Stimulated activated naive CD8-positive, alpha-beta T cell treated with anti-CD3 and anti-CD28 coated beads, Interleukin-15, Interleukin-2, amounts not matched to agents 100 U/mL and 50 U/mL, for 24 hours (primary cell): Measurements from ENCODE around the gene TXLNG.

Experiments used
- ATAC-seq: fragments of 150-1000 bp; cut with Tn5 transposase; one replicate; pipeline ENCODE4 v1.10.0; 2021
- DNase-seq: peaks from one replicate; pipeline ENCODE4 v3.0.0; 2021

TXLNG gene

GRCh38 chrX:16839219-16839851 lies 53.1 kb downstream of the TXLNG start:
- DNase-seq: no peak
- no peak for ATAC-seq

GRCh38 chrX:16839852-16840460 lies 53.7 kb downstream of the TXLNG start:
- ATAC-seq: no peak
- no peak for DNase-seq

GRCh38 chrX:16842684-16843083 lies 56.4 kb downstream of the TXLNG start:
- DNase-seq: no peak
- no peak for ATAC-seq

- DNase-seq (no peak), ATAC-seq (no peak)
Measured at GRCh38 chrX:16843208-16843909, 57.1 kb downstream of the TXLNG start.

- ATAC-seq (no peak), DNase-seq (no peak)
Measured at GRCh38 chrX:16845686-16846085, 59.4 kb downstream of the TXLNG start.

- no peak for ATAC-seq
- DNase-seq: no peak
Measured at GRCh38 chrX:16848541-16848940, 62.3 kb downstream of the TXLNG start.

GRCh38 chrX:16851421-16851820 lies 65.2 kb downstream of the TXLNG start:
- DNase-seq (no peak), ATAC-seq (no peak)

GRCh38 chrX:16851827-16852226 lies 65.6 kb downstream of the TXLNG start:
- no peak for DNase-seq
- ATAC-seq: no peak

GRCh38 chrX:16852617-16853179 lies 66.4 kb downstream of the TXLNG start:
- ATAC-seq: peak; percentile 75

GRCh38 chrX:16853537-16853936 lies 67.3 kb downstream of the TXLNG start:
- ATAC-seq (no peak), DNase-seq (no peak)

More at GRCh38 chrX:16852617-16853179, 66.4 kb downstream of the TXLNG start:
- DNase-seq: peak; percentile 11

- DNase-seq (no peak), ATAC-seq (peak; percentile 56)
Measured at GRCh38 chrX:16855363-16856075, 69.3 kb downstream of the TXLNG start.

- peak; percentile 16 for DNase-seq
Measured at GRCh38 chrX:16856076-16856404, 69.8 kb downstream of the TXLNG start.

GRCh38 chrX:16856744-16857143 lies 70.5 kb downstream of the TXLNG start:
- DNase-seq (no peak), ATAC-seq (no peak)

More at GRCh38 chrX:16856076-16856404, 69.8 kb downstream of the TXLNG start:
- peak; percentile 65 for ATAC-seq

GRCh38 chrX:16862829-16863228 lies 76.6 kb downstream of the TXLNG start:
- DNase-seq (no peak), ATAC-seq (no peak)

- ATAC-seq (no peak), DNase-seq (no peak)
Measured at GRCh38 chrX:16867947-16868346, 81.7 kb downstream of the TXLNG start.

GRCh38 chrX:16868920-16869319 lies 82.7 kb downstream of the TXLNG start:
- no peak for ATAC-seq
- no peak for DNase-seq

- DNase-seq (peak; percentile 64), ATAC-seq (peak; percentile 53)
Measured at GRCh38 chrX:16869393-16870094, 83.3 kb downstream of the TXLNG start.

- DNase-seq (peak; percentile 88), ATAC-seq (peak; percentile 88)
Measured at GRCh38 chrX:16870095-16870861, 84.0 kb downstream of the TXLNG start, which contains the start of gene RBBP7. Gene RBBP7, minus strand, starts transcription at chrX:16870362. Its CDS starts 309 bp downstream, at chrX:16870053.

GRCh38 chrX:16870862-16871815 lies 84.9 kb downstream of the TXLNG start:
- ATAC-seq (no peak), DNase-seq (peak; percentile 9)

- no peak for ATAC-seq
- no peak for DNase-seq
Measured at GRCh38 chrX:16873106-16873505, 86.8 kb downstream of the TXLNG start.
